Spleen (tissue), 7 donors: ENCODE data around the gene SPATA16.

Source experiments
- CTCF ChIP-seq, 11 experiments: fragments of 200-600 bp in 7 of 11; fragments of 450-650 bp in 4 of 11; sonication (generic) in 4 of 11; IDR thresholded peaks in 8 of 11; conservative IDR thresholded peaks in 3 of 11; 1 replicate in 7 of 11; 2 replicates in 4 of 11; pipeline versions ENCODE4 v1.4.0 to v1.8.0; 2016 to 2021; ENCODE audit warnings: antibody characterized with exemption in 11 of 11, inconsistent platforms in 4 of 11, mild to moderate bottlenecking in 1 of 11
- POLR2A ChIP-seq, 3 donors: fragments of 450-650 bp; IDR thresholded peaks; one replicate each; pipeline ENCODE4 v1.5.1; 2017; ENCODE audit warnings: antibody characterized with exemption in 3 of 3, mild to moderate bottlenecking in 1 of 3
- POLR2AphosphoS5 ChIP-seq, 3 donors: sonication (generic); formaldehyde crosslinking; IDR thresholded peaks; one replicate each; pipeline ENCODE4 v1.5.1; 2017; ENCODE audit warnings: antibody characterized with exemption in 3 of 3
- donor health status: DM: no; HTN: no; CAD: no; lungs with moderate emphysema.
- donor health status: DM: no; HTN: no; CAD: no.
- donor health status: DM: no; HTN: no; CAD: no.

DNA sequence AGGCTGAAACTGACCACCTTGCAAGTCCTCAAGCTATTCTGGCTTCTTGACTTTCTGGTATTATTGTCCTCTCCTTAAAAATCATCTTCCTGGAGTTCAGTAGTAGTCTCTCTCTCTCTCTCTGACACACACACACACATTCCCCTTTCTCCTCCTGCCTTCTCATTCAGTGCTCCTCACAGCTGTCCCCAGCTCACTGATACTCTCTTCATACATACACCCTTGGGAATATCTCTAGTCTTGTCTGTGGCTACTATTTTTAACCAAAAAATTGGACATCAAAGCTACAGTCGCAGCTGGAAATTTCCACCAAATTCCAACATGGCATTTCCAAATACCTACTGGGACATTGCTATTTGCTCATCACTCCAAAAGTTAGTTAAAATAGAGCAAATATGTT is 211.6 kb downstream of the SPATA16 start:
- no peak for TF ChIP-seq POLR2A (IDR thresholded peaks at IDR 0.05)
- TF ChIP-seq CTCF (IDR thresholded peaks at IDR 0.05 in 8 of 11, conservative IDR thresholded peaks at IDR 0.05 in 3 of 11) = no peak
- no peak for TF ChIP-seq POLR2AphosphoS5 (IDR thresholded peaks at IDR 0.05)
